Measurements from ENCODE around the gene ZFP69.
"Not testable (repeated sequence)": the region's sequence is repeated elsewhere in the genome, so short reads cannot be mapped to it uniquely, and the experiment has no call there.

The ZFP69 gene

DNA sequence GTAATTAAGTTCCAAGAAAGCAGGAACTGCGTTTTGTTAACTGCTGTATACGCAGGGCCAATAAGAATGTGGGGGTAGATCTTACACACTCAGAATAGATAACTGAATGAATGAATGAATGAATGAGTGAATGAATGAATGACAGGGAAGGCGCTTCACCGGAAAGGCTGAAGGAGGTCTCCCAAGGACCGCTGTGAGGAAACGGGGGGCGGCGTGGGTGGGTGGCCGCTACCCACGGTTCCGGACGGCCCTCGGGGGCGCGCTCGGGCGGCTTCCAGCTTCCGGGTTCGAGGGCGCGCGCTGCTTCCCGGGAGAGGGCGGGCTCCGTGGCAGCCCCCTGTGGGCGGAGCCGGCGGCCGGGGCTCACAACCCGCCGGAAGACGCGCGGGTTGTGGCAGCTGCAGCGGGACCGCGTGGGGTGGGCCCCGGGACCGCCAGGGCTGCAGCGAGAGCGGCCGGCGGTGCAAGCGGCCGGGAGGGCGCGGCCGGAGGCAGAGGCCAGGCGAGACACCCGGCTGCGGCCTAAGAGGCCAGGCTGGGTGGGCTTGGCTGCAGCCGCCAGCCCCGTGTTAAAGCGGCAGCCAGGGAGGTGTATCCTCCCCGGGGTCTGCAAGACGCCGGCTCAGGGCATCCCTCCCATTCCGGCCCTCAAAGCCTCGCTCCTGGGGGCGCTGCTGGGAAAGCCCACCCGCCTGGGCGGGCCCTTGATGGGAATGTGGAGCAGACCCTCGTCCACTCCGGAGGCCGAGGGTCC lies at the start of gene ZFP69:
TSS of gene ZFP69 (plus strand) at position 367 of the 754 bp plus-strand sequence. CDS start 2,072 bp downstream, outside the sequence.
- DNase-seq = peak; percentile 80

DNA sequence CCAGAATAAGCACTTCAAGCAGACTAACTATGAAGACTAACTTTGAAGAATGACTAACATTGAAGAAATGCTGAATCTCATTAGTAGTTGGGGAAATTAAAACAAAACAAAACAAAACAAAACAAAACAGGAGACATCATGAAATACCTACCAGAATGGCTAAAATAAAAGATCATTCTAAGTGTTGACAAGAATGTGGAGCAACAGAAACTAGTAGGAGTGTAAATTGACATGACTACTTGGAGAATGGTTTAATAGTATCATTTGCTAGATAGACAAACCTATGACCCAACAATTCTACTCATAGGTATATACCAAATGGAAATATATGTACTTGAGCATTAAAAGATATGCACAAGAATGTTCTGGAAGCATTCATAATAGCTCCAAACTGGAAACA lies 45.7 kb upstream of the ZFP69 start:
- DNase-seq = no peak

DNA sequence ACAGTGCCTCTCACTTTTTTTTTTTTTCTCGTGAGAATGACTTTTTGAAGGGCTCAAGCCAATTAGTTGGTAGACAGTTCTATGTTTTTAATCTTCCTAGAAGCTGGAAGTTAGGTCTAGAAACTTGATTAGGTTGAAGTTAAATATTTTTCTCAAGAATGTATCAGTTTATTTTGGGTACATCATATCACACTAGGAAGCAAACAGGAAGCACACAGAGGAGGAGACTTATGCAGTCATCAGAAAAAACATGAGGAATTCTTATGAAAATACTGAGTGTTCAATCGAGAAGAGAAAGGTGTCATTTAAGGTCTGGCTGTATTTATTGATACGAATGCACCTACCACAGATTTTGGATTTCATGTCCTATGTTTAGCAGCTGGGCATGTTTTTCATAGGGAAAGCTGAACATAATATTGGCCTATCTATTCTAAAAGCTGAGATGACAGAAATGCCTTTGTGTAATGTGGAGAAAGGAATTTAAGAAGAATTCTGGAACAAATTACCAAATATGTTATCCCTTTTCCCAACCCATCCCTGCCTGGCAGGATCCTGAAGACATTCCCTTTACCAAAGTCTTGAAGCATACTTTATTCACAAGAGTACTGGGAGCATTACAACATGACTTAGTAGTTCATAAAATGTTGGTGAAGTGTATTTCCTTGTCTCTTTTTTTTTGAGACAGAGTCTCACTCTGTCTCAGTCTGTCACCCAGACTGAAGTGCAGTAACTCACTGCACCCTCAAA lies 44.3 kb upstream of the ZFP69 start:
- no peak for DNase-seq

DNA sequence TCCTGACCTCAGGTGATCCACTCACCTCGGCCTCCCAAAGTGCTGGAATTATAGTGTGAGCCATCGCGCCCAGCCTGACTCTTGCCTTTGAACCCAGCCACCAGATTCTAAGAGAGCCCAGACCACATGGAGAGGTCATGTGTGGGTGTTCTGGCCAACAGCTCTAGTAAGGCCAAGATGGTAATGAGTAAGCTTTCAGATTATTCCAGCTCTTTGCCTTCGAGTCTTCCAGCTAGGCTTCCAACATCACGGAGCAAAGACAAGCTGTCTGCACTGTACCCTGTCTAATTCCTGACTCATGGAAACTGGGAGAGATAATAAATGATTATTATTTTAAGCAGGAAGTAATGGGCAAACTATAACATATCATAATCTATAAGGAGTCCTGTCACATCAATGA lies 41.6 kb upstream of the ZFP69 start:
- DNase-seq = no peak

DNA sequence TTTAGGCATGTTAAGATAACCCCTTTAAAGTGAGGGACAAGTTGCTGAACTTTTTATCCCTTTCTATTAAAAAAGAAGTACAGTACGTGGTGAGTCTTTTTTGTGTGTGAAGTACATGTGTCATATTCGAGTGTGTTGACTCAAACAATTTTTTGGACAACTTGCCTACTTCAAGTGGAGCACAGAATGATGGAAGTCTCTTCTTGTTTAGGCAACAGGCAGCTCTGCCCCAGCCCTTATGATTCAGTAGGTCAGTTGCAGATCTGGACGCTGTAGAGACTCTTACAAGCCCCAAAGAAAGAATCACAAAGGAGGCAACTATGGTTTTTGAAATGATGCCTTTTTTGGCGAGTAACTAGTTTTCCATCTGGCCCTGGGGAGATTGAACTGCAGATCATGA lies 41.2 kb upstream of the ZFP69 start:
- DNase-seq = no peak

DNA sequence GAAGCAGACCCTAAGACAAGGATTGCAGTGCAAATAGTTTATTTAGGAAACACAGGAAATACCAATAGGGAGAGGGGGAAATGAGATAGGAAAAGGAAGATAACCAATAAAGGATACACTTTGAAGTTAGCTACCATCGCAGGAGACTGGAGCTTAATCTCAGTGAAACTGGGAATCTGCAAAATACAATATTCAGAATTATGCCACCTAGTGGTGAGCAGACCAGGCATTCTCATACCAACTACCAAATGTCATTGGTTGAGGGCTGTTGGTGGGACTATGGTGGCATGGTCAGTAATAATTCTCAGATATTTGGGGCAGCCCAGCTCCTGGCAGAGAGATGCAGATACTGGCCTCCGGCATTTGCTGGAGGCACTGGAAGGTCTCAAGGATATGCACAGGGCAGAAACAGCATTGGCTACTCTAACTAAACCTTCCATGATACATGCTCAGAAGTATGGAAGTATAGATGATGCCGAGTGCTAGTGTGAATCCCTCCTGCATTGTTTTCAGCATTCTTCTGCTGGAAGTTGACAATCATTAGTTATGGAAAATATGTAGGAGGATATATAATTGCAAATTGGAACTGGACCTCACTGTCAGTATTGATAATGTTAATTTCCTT lies 38.6 kb upstream of the ZFP69 start:
- DNase-seq = peak; percentile 47

DNA sequence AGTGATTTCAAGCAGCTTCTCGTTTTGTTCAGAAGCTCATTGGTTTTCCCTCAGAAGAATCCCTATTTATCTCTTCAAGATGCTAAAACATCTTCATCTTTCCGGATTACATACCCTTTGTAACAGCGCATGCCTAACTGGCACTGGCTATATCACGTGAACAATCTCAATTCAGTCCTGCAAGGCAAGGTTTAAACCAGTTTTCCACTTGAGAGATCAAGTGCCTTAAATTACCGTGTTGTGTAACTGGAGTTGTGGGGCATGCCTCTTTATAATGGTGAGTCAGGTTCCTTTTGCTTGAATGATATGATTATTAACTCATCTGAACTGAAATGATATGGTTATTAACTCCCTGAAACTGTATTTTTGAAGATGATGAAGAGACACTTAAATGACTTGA lies 37.8 kb upstream of the ZFP69 start:
- no peak for DNase-seq

DNA sequence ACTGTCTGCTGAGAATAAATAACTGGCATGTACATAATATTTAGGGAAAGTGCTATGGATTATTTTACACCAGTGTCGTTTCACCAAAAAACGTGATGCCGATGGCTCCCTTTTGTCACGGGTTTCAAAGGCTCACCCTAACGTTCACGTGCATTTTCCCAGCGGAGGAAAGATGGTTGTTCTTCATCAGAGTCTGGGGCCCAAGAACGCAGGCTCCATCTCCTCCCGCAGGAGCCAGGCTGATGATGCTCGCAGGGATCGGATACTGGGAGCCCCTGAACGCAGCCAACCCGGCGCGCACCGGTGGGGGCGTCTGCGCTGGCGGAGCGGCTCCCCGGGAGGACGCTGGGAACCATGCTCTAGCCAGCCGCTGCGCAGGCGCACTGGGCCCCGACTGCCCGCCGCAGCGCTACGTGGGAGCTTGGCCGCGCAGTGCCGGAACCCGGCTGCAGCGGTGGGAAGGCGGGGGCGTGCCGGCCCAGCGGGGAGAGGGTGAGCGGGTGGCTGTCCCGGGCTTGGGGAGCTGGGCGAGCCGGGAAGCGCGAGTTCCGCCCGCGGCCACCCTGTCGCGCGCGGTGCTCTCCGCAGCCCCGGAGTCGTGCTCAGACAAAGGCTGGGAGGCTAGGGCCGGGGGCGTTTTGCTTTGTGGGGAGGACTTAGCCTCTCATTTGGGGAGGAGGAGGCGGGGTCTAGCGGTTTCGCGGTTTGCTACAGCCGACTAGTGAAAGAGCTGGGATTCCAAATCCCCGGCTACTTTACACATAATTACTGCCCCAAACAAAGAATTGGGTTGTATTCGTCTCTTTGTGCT lies 27.2 kb upstream of the ZFP69 start, which contains the start of gene ZFP69B:
TSS of gene ZFP69B (plus strand) at position 793 of the 811 bp plus-strand sequence. CDS start 486 bp downstream, outside the sequence.
- peak; percentile 89 for DNase-seq

DNA sequence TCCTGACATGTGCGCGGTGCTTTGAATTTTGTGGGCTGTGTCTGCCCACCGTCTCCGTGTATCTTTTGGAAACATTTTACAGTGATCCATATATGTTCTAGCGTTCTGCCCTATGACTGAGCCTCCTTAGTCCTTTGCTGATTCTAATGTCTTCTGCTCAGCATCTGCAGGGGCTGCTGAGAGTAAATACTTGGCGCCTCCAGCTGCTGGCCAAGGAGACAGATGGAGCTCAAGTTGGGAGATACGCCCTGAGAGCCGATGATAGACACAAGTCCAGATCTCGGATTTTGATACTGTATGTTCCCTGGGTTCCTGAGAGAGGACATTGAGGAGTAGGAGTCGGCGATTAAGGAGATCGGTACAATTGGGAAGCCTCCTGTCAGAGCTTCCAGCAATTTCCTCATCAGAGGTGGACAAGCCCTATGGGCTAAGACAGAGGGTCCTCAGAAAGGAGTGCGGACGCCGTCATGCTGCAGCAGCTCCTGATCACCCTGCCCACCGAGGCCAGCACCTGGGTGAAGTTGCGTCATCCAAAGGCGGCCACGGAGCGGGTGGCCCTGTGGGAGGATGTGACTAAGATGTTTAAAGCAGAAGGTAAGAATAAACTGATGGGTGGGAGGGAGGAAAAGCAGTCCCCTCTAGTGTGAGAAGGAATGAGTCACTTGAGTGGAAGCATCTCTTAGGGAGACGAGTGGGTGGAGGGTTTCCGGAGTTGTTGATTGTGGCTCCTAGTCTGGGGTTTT lies 26.4 kb upstream of the ZFP69 start:
- peak; percentile 54 for DNase-seq

DNA sequence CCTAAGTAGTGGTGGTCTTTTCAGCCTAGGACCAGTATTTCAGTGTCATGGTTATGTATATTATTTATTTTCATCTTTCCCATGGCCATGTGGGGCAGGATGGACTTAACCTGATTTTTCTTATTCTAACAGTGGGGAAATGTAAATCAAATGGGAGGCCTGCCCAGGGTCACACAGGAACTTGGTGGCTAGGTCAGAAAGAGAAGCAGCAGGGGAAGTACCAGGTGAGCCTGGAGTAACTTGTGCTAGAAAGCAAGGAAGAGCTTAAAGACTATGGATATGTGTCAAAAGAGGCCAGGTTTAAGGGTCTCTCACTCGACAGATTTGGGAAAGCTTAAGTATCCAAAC lies 25.9 kb upstream of the ZFP69 start:
- no peak for DNase-seq

DNA sequence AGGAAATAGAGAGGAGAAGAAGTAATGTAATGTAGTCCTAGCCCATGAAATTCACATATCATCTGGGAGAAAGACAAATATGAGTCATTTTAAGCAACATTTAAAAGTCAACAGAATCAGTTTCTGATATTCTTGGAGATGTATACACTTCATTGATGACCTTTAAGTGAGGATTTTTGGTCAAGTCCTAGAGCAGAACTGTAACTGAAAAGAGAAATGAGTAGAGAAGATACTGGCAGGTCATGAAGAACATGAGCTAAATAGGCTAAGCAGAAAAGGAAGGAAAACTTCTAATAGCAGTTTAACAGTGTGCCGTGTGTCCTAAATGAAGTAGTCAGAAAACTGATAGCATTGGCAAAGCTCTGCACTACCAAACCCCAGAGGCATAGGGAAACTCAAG lies 22.2 kb upstream of the ZFP69 start:
- DNase-seq = no peak

DNA sequence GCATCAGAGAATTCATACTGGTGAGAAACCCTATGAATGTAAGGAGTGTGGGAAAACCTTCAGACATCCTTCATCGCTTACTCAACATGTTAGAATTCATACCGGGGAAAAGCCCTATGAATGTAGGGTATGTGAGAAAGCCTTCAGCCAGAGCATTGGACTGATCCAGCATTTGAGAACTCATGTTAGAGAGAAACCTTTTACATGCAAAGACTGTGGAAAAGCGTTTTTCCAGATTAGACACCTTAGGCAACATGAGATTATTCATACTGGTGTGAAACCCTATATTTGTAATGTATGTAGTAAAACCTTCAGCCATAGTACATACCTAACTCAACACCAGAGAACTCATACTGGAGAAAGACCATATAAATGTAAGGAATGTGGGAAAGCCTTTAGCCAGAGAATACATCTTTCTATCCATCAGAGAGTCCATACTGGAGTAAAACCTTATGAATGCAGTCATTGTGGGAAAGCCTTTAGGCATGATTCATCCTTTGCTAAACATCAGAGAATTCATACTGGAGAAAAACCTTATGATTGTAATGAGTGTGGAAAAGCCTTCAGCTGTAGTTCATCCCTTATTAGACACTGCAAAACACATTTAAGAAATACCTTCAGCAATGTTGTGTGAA lies 14.0 kb upstream of the ZFP69 start:
- DNase-seq = peak; percentile 10

DNA sequence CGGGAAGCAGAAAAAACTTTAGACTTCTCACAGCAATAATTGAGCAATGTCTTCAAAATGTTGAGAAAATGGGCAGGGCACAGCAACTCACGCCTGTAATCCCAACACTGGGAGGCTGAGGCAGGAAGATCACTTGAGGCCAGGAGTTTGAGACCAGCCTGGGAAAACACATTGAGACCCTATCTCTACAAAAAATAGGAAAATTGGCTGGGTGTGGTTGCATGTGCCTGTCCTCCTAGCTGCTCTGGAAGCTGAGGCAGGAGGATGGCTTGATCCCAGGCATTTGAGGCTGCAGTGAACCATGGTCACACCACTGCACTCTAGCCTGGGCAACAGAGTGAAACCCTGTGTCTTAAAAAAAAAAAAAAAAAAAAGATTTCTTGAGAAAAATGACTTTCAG lies 7.8 kb upstream of the ZFP69 start:
- no peak for DNase-seq

DNA sequence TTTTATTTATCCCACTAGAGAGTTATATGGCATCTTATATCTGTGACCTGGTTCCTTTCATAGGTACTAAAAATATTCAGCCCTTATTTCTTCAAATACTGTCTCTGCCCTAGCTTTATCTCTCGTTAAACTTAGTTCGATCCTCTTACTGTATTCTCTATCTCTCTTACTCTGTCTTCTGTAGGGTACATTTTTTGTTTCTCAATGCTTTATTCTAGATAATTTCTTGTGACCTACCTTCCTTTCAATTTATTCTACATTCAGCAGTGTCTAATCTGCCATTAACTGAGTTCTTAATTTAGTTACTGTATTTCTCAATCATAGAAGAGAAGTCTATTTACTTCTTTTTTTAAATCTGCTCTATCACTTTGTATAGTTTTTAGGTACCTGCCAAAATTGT lies 1.8 kb upstream of the ZFP69 start:
- DNase-seq = no peak

DNA sequence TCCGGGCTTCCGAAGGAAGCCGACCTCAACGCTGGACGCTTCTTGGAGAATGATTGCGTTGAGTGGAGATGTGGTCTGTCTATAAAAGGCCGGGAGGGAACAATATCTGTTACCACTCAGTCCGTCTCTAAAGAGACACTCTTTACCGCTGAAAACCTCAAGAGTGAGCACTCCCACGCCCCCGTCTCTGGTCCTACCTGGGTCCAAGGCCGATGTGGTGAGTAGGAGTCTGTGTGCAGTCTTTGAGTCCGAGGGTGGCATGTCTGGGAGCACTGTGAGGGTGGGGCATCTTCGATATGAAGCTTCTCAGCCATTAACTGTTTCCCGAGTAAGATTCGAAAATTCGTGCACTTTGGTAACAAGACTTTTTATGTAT lies 576 bp downstream of the ZFP69 start:
- peak; percentile 56 for DNase-seq

DNA sequence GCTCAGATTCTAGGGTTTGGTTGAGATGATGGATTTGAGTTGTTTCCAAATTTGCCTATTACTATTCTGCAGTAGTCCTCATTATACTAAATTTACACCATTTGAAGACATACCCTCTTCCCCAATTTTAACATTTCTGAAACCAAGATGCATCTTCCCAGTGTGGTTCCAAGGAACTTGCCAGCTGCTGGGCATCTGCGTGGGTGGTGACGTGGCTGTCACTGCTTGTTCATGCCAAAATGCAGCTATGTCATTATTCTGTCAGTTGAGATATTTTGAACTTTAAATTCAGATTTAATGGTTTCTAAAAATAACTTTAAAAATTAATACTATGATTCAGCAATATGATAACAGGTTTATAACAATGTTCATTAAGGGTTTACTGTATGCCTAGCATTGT lies 1.2 kb downstream of the ZFP69 start:
- no peak for DNase-seq

DNA sequence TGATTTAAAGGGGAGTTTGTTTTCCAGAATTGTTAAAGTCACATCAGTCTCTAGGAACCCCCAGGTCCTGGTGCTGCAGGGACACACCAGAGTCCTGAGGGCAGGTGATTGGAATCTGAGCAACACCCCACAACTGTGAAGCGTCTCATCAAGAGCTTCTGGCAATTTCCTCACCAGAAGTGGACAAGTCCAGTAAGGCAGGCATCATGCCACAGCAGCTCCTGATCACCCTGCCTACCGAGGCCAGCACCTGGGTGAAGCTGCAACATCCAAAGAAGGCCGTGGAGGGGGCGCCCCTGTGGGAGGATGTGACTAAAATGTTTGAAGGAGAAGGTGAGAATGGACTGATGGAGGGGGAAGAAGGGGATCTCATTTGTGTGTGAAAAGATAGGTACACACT lies 2.1 kb downstream of the ZFP69 start:
- DNase-seq = no peak

DNA sequence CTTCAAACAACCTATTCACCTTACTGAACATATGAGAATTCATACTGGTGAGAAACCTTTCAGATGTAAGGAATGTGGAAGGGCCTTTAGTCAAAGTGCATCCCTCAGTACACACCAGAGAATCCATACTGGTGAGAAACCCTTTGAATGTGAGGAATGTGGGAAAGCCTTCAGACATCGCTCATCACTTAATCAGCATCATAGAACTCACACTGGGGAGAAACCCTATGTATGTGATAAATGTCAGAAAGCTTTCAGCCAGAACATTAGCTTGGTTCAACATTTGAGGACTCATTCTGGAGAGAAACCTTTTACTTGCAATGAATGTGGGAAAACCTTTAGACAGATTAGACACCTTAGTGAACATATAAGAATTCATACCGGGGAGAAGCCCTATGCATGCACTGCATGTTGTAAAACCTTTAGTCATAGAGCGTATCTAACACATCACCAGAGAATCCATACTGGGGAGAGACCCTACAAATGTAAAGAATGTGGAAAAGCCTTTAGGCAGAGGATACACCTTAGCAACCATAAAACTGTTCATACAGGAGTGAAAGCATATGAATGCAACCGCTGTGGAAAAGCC lies 18.3 kb downstream of the ZFP69 start:
- DNase-seq = no peak

DNA sequence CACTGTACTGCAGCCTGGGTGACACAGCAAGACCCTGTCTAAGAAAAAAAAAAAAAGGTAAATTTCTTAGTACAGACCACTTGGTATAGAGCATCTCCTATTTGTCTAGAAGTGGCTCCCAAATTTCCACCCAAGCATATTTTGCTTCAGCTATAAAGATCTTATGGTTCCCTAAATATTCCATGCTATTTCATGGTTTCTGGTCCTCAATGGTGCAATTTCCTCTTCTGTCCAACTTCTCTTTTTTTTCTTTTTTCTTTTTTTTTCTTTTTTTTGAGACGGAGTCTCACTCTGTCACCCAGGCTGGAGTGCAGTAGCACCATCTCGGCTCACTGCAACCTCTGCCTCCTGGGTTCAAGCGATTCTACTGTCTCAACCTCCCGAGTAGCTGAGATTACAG lies 25.6 kb downstream of the ZFP69 start:
- DNase-seq = not testable (repeated sequence)

DNA sequence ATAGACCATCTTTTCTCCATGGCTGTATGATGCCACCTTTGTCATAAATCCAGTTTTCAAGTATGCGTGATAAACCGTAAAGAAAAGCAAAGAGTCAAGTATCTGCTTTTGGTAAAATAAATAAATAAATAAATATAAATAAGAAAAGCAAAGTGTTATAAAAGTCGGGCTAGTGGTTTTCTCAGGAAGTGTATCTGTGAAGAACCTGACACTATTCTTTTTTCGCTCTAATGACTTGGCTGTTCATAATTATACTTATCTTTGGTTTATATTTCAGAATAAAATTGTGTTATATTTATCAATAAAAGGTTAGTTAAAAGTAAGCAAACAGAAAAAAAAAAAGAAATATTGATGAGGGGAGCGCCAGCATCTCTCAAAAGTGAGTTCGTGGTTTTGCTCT lies 30.9 kb downstream of the ZFP69 start:
- DNase-seq = no peak
